Nephron progenitor cell (in vitro differentiated cells): ENCODE results near the gene PRDM16.

Experiments
- DNase-seq: peaks from one replicate; pipeline ENCODE4 v3.0.0; 2021
- H3K27ac Mint-ChIP-seq: 2 replicates; pipeline ENCODE4 v1.8.0; 2021; ENCODE audit warnings: mild to moderate bottlenecking, moderate library complexity, mixed read lengths
- H3K27me3 Mint-ChIP-seq: 2 replicates; pipeline ENCODE4 v1.8.0; 2021; ENCODE audit warnings: mild to moderate bottlenecking, low read depth, mixed read lengths; ENCODE audit not compliant: poor library complexity
- H3K36me3 Mint-ChIP-seq: 2 replicates; pipeline ENCODE4 v1.8.0; 2021; ENCODE audit warnings: low read depth, mixed read lengths
- H3K4me1 Mint-ChIP-seq: 2 replicates; pipeline ENCODE4 v1.8.0; 2021; ENCODE audit warnings: mixed read lengths
- H3K4me3 Mint-ChIP-seq: 2 replicates; pipeline ENCODE4 v1.8.0; 2021; ENCODE audit warnings: mild to moderate bottlenecking, moderate library complexity, mixed read lengths
- H3K9me3 Mint-ChIP-seq: 2 replicates; pipeline ENCODE4 v1.8.0; 2021; ENCODE audit warnings: mild to moderate bottlenecking, moderate library complexity, mixed read lengths
- TF ChIP-seq, protein P1 (sequence below): fragments of 200-600 bp; sonication (generic); IDR thresholded peaks from 2 replicates; pipeline ENCODE4 v1.5.0; 2021; ENCODE audit warnings: antibody characterized with exemption

Gene PRDM16

GRCh38 chr1:3230553-3230952 is 161.6 kb downstream of the PRDM16 start:
- Mint-ChIP-seq H3K4me3 (no peak overlapping the region), H3K27ac (no peak overlapping the region), H3K27me3 (peaks cover 72% of the 10 kb centered on the region), H3K4me1 (peaks cover 80% of the 10 kb centered on the region), H3K9me3 (no peaks in the 10 kb centered on the region), H3K36me3 (no peaks in the 10 kb centered on the region)
- TF ChIP-seq, protein P1, sequence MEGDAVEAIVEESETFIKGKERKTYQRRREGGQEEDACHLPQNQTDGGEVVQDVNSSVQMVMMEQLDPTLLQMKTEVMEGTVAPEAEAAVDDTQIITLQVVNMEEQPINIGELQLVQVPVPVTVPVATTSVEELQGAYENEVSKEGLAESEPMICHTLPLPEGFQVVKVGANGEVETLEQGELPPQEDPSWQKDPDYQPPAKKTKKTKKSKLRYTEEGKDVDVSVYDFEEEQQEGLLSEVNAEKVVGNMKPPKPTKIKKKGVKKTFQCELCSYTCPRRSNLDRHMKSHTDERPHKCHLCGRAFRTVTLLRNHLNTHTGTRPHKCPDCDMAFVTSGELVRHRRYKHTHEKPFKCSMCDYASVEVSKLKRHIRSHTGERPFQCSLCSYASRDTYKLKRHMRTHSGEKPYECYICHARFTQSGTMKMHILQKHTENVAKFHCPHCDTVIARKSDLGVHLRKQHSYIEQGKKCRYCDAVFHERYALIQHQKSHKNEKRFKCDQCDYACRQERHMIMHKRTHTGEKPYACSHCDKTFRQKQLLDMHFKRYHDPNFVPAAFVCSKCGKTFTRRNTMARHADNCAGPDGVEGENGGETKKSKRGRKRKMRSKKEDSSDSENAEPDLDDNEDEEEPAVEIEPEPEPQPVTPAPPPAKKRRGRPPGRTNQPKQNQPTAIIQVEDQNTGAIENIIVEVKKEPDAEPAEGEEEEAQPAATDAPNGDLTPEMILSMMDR = no peak
- no peak for DNase-seq

DNA sequence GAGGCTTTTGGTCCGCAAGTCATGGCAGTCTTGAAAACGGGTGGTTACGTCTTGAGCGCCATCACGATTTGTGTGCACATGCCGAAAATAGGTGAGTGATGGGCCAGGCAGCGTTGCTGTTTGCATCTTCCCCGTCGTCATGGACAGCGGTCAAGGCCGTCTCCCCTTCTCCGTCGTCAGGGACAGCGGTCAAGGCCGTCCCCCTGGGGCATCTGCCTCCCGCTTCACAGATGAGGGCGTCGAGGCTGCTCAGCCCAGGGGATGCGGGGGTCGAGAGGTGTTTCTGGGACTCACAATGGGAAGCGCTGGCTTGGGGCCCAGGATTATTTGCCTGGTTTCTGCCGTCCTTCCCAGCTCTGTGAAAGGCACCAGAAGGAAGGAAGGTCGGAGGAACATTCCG is 162.2 kb downstream of the PRDM16 start:
- peaks cover 67% of the 10 kb centered on the region for H3K27me3 Mint-ChIP-seq
- no peaks in the 10 kb centered on the region for H3K36me3 Mint-ChIP-seq
- no peak overlapping the region for H3K4me3 Mint-ChIP-seq
- TF ChIP-seq, protein P1 = no peak
- H3K27ac Mint-ChIP-seq = no peak overlapping the region
- DNase-seq = no peak
- H3K9me3 Mint-ChIP-seq = no peaks in the 10 kb centered on the region
- peaks cover 79% of the 10 kb centered on the region for H3K4me1 Mint-ChIP-seq

GRCh38 chr1:3231826-3232225 is 162.8 kb downstream of the PRDM16 start:
- Mint-ChIP-seq H3K4me1 (peaks cover 74% of the 10 kb centered on the region), H3K4me3 (no peak overlapping the region), H3K27ac (no peak overlapping the region), H3K36me3 (no peaks in the 10 kb centered on the region), H3K9me3 (no peaks in the 10 kb centered on the region), H3K27me3 (peaks cover 64% of the 10 kb centered on the region)
- DNase-seq = no peak
- TF ChIP-seq, protein P1 = no peak

GRCh38 chr1:3233031-3233430 is 164.0 kb downstream of the PRDM16 start:
- Mint-ChIP-seq H3K27ac (no peak overlapping the region), H3K27me3 (peaks cover 58% of the 10 kb centered on the region), H3K4me3 (no peak overlapping the region), H3K4me1 (peaks cover 71% of the 10 kb centered on the region), H3K36me3 (no peaks in the 10 kb centered on the region), H3K9me3 (no peaks in the 10 kb centered on the region)
- TF ChIP-seq, protein P1 = no peak
- no peak for DNase-seq

- Mint-ChIP-seq H3K9me3 (no peaks in the 10 kb centered on the region), H3K27me3 (peaks cover 54% of the 10 kb centered on the region), H3K27ac (no peak overlapping the region), H3K36me3 (no peaks in the 10 kb centered on the region), H3K4me3 (no peak overlapping the region), H3K4me1 (peaks cover 71% of the 10 kb centered on the region)
- no peak for DNase-seq
- TF ChIP-seq, protein P1 = no peak
These were observed 164.5 kb downstream of the PRDM16 start for GRCh38 chr1:3233551-3233950.

GRCh38 chr1:3234281-3234680 is 165.3 kb downstream of the PRDM16 start:
- Mint-ChIP-seq H3K9me3 (peaks cover under 1% of the 10 kb centered on the region), H3K36me3 (no peaks in the 10 kb centered on the region), H3K4me3 (no peak overlapping the region), H3K27ac (no peak overlapping the region), H3K4me1 (peaks cover 64% of the 10 kb centered on the region), H3K27me3 (peaks cover 48% of the 10 kb centered on the region)
- no peak for DNase-seq
- TF ChIP-seq, protein P1 = no peak
